ENCODE results near the gene APH1A. TPM values are rescaled to one million over a fixed set of nuclear protein-coding genes. Genes with fewer than 3 reads are reported as not detected.

Gene APH1A
- 88.6 and 89.9 TPM in 2 replicates for total RNA-seq

DNA sequence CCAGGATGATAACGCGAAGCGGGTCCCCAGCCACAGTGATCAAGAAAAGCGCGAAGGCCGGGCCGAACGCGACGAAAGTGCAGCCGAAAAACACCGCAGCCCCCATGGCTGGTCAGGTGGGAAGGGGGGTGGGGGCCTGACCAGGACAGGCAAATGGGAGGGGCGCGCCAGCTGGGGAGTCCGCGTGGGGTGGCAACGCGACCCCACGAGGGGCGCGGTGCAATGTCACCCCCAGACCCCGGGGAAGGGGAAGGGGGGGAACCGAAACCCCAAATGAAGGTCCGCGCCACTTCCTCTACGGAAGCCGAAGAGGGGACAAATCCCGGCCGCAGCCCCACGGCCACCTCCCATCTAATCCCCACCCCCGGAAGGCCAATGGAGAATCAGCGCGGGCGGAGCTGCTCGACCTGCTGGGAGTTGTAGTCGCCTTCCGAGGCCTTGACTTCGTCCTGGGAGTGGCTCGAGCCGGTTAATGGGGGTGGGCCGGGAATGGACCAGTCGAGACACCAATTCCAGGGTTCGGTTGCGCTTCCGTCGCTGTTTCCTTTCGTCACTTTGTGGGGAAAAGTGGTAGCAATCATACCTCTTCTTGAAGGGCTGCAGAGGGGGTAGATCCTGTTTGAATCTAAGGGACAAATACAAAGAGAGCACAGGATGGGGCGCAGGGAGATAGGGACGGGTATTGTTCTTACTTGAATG, at the start of gene APH1A:
TSS of gene APH1A (minus strand) at position 312 of the 699 bp plus-strand sequence. CDS start at position 106, 206 bp downstream.

DNA sequence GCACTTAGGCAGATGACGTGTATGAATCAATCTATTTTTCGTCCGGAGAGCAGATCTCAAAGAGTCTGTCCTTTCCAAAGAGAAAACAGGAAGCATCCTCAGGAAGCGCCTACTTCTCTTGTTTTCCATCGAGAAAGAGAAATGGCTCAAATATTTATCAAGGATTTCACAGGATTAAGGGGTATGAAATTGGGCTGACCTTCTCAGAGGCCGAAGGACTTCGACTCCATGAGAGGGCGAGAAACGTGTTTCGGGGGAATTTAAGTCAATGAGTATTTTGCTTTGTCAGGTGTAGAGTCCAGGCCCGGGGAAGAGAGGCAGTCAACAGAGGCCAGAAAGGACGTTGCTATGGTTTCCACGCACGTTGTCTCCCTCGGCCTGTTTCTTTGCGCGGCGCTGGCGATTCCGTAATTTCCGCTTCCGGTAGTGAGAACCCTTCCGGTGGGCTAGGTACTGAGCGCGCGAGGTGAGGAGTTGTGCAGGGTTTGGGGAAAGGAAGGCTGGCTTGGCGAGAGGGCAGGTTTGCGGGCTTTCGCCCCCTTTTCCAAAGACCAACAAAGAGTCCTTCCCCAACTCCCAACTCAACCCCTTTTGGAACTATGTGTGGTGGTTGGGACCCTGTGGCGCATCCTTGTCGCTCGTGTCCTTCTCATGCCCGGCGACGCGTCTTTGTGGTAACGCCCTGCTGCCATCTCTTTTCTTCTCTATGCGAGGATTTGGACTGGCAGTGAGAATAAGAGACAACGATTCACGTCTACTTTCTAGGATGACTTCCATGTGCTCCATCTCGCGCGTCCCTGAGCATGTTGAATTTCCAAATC, 24.8 kb upstream of the APH1A start, which contains the start of gene MRPS21:
TSS of gene MRPS21 (plus strand) at position 429 of the 821 bp plus-strand sequence. CDS start 506 bp downstream, outside the sequence.

DNA sequence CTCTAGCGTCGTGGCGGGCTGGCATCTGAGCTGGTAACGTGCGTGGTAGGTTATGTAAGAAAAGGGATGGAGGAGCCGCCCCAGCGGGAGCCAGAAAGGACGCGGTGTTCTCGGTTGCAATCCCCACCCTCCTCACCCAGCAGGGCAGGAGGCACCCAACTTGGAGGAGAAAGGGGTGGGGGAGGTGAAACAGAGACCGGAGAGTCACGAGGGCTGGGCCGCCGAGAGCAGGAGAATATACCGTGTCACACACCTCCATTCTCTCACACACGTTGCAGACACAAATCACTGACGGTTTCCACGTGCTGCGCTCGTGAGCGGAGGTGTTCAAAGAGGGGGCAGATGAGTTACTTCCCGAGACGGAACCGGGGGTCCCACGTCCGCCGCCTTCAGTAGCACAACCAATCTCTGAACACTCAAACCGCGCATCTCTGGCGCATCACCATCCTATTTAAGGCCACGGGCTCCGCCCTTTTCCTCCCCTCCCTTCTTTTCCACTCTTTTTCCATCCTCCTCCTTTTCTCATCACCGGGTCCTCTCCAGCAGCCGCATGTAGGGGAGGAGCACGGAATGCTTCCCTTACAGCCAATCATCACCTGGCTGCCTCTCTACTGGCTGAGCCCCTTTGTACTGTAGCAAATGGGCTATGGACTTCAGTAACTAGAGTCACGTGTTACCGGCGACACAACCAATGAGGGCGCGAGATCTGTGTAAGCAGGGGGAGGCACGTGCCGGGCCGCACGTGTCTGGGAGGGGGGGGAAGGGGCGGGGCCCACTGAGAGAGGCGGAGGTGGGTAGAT, 13.1 kb upstream of the APH1A start, which contains the start of gene CIART:
TSS of gene CIART (plus strand) at position 797 of the 800 bp plus-strand sequence. CDS start 714 bp downstream, outside the sequence.

GRCh38 chr1:150257624-150258585, 10.9 kb downstream of the APH1A start, which contains the start of gene CA14:
Gene CA14, plus strand, starts transcription at chr1:150257774. Its CDS starts 355 bp downstream, at chr1:150258129.

DNA sequence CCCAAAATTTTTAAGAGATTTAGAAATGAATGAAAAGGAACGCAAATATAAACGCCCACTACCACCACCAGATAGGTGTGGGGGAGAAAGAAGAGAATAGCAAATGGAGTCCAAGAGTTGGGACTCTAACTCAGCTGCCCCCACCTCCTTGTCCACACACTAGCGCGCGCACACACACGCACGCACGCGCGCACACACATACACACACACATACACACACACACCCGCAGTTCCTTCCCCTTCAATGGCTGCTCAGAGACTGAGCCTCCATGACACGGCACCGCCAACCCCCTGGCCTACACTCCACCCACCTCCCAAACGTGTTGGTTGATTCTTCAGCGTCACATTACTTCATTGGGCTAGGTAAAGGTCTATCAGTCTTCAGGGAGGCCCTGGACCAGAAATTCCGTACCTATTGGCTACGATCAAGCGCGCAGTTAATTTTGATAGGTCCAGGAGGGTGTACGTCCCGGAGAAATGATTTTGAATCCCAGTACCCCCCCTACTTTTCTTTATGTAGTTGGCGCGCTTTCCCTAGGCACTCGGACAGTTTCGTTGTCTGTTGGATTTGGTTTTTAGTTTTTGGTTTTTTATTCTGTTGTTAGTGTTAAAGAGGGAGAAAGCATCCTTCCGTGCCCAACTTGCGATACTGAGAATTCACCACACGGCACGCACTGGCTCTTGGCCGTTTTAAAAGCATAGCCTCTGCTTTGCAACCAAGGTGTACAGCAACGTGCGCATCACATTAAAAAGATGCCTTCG, 32.8 kb downstream of the APH1A start, which contains the start of gene ANP32E:
TSS of gene ANP32E (minus strand) at position 261 of the 762 bp plus-strand sequence. CDS start 326 bp downstream, outside the sequence.

Other genes starting within 250 kb of the APH1A start
- 33.2 and 42.8 TPM in 2 replicates for gene VPS45, start 201.2 kb downstream of the APH1A start, total RNA-seq
- 24.9 and 45.4 TPM in 2 replicates for gene PLEKHO1, start 119.1 kb downstream of the APH1A start, total RNA-seq
- gene ANP32E, start 32.9 kb downstream of the APH1A start, total RNA-seq, result 30.2 and 62.3 TPM in 2 replicates
- gene CA14, start 11.2 kb downstream of the APH1A start, total RNA-seq, result not detected in 2 replicates
- 39.7 and 98.1 TPM in 2 replicates for gene C1orf54, start 3.8 kb upstream of the APH1A start, total RNA-seq
- 4.8 and 5.9 TPM in 2 replicates for gene CIART, start 13.5 kb upstream of the APH1A start, total RNA-seq
- gene MRPS21, start 24.8 kb upstream of the APH1A start, total RNA-seq, result 42.0 and 47.2 TPM in 2 replicates
- 37.2 and 45.6 TPM in 2 replicates for gene PRPF3, start 52.5 kb upstream of the APH1A start, total RNA-seq
- gene RPRD2, start 95.1 kb upstream of the APH1A start, total RNA-seq, result 5.0 and 6.5 TPM in 2 replicates
- 14.1 and 18.8 TPM in 2 replicates for gene TARS2, start 218.4 kb upstream of the APH1A start, total RNA-seq
- 8.2 and 13.8 TPM in 2 replicates for gene ECM1, start 239.1 kb upstream of the APH1A start, total RNA-seq
- gene FALEC, start 246.7 kb upstream of the APH1A start, total RNA-seq, result 0.28 TPM in 1 of 2 replicates, not detected in the other